Measurements from ENCODE around the gene NDUFC1. TPM values are rescaled to one million over a fixed set of nuclear protein-coding genes. Genes with fewer than 3 reads are reported as not detected.

NDUFC1 gene
- total and polyA plus RNA-seq, 9 of the 15 experiments (the other 6 are each of a cell fraction or from before 2014, with no cell fraction given), result 58.9 to 378 (median 120) TPM

- TF ChIP-seq, protein P1, sequence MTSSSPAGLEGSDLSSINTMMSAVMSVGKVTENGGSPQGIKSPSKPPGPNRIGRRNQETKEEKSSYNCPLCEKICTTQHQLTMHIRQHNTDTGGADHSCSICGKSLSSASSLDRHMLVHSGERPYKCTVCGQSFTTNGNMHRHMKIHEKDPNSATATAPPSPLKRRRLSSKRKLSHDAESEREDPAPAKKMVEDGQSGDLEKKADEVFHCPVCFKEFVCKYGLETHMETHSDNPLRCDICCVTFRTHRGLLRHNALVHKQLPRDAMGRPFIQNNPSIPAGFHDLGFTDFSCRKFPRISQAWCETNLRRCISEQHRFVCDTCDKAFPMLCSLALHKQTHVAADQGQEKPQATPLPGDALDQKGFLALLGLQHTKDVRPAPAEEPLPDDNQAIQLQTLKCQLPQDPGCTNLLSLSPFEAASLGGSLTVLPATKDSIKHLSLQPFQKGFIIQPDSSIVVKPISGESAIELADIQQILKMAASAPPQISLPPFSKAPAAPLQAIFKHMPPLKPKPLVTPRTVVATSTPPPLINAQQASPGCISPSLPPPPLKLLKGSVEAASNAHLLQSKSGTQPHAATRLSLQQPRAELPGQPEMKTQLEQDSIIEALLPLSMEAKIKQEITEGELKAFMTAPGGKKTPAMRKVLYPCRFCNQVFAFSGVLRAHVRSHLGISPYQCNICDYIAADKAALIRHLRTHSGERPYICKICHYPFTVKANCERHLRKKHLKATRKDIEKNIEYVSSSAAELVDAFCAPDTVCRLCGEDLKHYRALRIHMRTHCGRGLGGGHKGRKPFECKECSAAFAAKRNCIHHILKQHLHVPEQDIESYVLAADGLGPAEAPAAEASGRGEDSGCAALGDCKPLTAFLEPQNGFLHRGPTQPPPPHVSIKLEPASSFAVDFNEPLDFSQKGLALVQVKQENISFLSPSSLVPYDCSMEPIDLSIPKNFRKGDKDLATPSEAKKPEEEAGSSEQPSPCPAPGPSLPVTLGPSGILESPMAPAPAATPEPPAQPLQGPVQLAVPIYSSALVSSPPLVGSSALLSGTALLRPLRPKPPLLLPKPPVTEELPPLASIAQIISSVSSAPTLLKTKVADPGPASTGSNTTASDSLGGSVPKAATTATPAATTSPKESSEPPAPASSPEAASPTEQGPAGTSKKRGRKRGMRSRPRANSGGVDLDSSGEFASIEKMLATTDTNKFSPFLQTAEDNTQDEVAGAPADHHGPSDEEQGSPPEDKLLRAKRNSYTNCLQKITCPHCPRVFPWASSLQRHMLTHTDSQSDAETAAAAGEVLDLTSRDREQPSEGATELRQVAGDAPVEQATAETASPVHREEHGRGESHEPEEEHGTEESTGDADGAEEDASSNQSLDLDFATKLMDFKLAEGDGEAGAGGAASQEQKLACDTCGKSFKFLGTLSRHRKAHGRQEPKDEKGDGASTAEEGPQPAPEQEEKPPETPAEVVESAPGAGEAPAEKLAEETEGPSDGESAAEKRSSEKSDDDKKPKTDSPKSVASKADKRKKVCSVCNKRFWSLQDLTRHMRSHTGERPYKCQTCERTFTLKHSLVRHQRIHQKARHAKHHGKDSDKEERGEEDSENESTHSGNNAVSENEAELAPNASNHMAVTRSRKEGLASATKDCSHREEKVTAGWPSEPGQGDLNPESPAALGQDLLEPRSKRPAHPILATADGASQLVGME (CRISPR knock-in tag; IDR thresholded peaks at IDR 0.05), result no peak
- no peak for TF ChIP-seq KAT2B (IDR thresholded peaks at IDR 0.05; ENCODE audit: low read depth, low read length)
- TF ChIP-seq STAT5B (CRISPR knock-in tag; IDR thresholded peaks at IDR 0.05), result no peak
- no peak for TF ChIP-seq HMG20A (CRISPR knock-in tag; conservative IDR thresholded peaks at IDR 0.05)
- no peak for TF ChIP-seq YBX1 (IDR thresholded peaks at IDR 0.05)
- TF ChIP-seq ZNF253 (CRISPR knock-in tag; conservative IDR thresholded peaks at IDR 0.05), result no peak
- TF ChIP-seq SUPT5H (IDR thresholded peaks at IDR 0.05), result peak; percentile 89
- peak; percentile 55; the same call in 1 of the 2 replicates for TF ChIP-seq C11orf30 (IDR thresholded peaks at IDR 0.05; ENCODE audit: low read depth)
- TF ChIP-seq, protein P2, sequence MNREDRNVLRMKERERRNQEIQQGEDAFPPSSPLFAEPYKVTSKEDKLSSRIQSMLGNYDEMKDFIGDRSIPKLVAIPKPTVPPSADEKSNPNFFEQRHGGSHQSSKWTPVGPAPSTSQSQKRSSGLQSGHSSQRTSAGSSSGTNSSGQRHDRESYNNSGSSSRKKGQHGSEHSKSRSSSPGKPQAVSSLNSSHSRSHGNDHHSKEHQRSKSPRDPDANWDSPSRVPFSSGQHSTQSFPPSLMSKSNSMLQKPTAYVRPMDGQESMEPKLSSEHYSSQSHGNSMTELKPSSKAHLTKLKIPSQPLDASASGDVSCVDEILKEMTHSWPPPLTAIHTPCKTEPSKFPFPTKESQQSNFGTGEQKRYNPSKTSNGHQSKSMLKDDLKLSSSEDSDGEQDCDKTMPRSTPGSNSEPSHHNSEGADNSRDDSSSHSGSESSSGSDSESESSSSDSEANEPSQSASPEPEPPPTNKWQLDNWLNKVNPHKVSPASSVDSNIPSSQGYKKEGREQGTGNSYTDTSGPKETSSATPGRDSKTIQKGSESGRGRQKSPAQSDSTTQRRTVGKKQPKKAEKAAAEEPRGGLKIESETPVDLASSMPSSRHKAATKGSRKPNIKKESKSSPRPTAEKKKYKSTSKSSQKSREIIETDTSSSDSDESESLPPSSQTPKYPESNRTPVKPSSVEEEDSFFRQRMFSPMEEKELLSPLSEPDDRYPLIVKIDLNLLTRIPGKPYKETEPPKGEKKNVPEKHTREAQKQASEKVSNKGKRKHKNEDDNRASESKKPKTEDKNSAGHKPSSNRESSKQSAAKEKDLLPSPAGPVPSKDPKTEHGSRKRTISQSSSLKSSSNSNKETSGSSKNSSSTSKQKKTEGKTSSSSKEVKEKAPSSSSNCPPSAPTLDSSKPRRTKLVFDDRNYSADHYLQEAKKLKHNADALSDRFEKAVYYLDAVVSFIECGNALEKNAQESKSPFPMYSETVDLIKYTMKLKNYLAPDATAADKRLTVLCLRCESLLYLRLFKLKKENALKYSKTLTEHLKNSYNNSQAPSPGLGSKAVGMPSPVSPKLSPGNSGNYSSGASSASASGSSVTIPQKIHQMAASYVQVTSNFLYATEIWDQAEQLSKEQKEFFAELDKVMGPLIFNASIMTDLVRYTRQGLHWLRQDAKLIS (CRISPR knock-in tag; IDR thresholded peaks at IDR 0.05), result peak; percentile 85
- no peak for TF ChIP-seq CBX2 (IDR thresholded peaks at IDR 0.05; ENCODE audit: insufficient read depth, low read length, poor library complexity, severe bottlenecking)
- TF ChIP-seq PTBP1 (IDR thresholded peaks at IDR 0.05; ENCODE audit: low read depth, low read length), result no peak
- TF ChIP-seq POU5F1 (IDR thresholded peaks at IDR 0.05; ENCODE audit: borderline replicate concordance, low read depth, low read length, partially characterized antibody), result no peak
- TF ChIP-seq PML (IDR thresholded peaks at IDR 0.05; ENCODE audit: low read length), result peak; percentile 52; the same call in 1 of the 2 replicates
- TF ChIP-seq, protein P3, sequence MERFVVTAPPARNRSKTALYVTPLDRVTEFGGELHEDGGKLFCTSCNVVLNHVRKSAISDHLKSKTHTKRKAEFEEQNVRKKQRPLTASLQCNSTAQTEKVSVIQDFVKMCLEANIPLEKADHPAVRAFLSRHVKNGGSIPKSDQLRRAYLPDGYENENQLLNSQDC (CRISPR knock-in tag; IDR thresholded peaks at IDR 0.05), result no peak
- TF ChIP-seq, protein P4, sequence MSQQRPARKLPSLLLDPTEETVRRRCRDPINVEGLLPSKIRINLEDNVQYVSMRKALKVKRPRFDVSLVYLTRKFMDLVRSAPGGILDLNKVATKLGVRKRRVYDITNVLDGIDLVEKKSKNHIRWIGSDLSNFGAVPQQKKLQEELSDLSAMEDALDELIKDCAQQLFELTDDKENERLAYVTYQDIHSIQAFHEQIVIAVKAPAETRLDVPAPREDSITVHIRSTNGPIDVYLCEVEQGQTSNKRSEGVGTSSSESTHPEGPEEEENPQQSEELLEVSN (IDR thresholded peaks at IDR 0.05; ENCODE audit: borderline replicate concordance in 1 of 2, extremely low read depth in 1 of 2, insufficient read depth in 1 of 2, insufficient read length in 1 of 2, low read depth in 1 of 2, low read length in 1 of 2, poor library complexity in 1 of 2, severe bottlenecking in 1 of 2), result peak; percentile 35 to 65
- no peak for TF ChIP-seq MTA2 (IDR thresholded peaks at IDR 0.05; ENCODE audit: low read depth)
These were observed 6.9 kb downstream of the NDUFC1 start (continued) for GRCh38 chr4:139295206-139295941.

All from K562 (cell line).